GM12801 (cell line): Measurements from ENCODE around the gene MRPL30.

Experiments used
- TF ChIP-seq, protein P1 (sequence below): IDR thresholded peaks from one replicate; pipeline ENCODE4 v1.5.1; 2011; ENCODE audit warnings: control low read depth; ENCODE audit not compliant: insufficient read length; ENCODE audit errors: extremely low read depth

The MRPL30 gene

DNA sequence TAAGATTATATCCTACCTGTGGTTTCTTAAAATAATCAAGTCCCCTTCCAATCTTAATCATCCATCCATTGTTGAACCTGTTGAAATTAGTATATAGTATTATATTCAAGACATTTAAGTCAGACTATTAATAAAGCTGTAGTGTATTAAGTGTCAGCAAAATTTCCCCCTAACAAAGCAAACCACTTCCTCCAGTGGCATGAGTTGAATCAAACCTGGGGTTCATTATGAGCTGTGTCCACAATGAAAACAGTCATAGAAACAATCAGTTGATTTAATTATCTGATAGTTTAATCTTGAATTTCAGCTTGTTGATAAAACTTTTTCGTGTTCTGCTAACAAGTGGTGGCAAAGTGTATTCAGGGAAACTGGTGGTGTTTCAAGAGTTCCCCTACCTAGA, 11.4 kb upstream of the MRPL30 start:
- TF ChIP-seq, protein P1, sequence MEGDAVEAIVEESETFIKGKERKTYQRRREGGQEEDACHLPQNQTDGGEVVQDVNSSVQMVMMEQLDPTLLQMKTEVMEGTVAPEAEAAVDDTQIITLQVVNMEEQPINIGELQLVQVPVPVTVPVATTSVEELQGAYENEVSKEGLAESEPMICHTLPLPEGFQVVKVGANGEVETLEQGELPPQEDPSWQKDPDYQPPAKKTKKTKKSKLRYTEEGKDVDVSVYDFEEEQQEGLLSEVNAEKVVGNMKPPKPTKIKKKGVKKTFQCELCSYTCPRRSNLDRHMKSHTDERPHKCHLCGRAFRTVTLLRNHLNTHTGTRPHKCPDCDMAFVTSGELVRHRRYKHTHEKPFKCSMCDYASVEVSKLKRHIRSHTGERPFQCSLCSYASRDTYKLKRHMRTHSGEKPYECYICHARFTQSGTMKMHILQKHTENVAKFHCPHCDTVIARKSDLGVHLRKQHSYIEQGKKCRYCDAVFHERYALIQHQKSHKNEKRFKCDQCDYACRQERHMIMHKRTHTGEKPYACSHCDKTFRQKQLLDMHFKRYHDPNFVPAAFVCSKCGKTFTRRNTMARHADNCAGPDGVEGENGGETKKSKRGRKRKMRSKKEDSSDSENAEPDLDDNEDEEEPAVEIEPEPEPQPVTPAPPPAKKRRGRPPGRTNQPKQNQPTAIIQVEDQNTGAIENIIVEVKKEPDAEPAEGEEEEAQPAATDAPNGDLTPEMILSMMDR: no peak

GRCh38 chr2:99171377-99172140, 9.4 kb upstream of the MRPL30 start:
- TF ChIP-seq, protein P1: no peak

- TF ChIP-seq, protein P1: no peak
Observed at GRCh38 chr2:99181624-99182000, 628 bp downstream of the MRPL30 start.

DNA sequence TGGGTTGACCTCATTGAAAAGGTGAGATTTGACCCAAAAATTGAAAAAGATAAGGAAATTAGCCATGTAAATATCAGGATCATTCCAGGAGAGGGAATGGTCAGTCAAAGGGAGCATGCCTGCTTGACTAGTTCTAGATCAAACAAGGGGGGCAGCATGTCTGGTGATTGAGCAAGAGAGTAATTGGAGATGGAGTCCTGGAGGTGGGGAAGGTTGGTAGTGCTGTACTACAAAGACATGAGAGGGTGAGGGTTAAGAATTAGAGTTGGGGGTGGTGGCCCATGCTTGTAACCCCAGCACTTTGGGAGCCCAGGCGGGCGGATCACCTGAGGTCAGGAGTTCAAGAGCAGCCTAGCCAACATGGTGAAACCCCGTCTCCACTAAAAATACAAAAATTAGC, 2.0 kb downstream of the MRPL30 start:
- TF ChIP-seq, protein P1: no peak

- TF ChIP-seq, protein P1: no peak
Observed at GRCh38 chr2:99184811-99185210, 3.8 kb downstream of the MRPL30 start.

DNA sequence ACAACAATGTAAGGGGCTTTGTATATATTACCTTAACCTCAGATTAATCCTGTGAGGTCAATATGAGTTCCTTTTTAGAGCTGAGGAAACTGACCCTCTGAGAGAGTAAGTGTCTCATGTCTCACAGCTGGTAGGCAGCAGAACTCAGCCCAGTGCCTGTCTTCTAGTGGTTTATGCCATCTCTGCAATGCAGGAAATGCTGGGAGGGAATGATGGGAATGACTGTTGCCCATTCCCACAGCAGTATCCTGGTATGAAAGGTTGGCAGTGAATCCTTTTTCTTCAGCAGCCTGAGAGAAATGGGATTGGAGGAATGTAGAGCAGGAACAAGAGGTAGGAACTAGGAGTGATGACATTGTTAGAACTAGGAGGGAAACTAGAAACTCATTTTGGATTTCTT, 6.0 kb downstream of the MRPL30 start:
- TF ChIP-seq, protein P1: no peak

DNA sequence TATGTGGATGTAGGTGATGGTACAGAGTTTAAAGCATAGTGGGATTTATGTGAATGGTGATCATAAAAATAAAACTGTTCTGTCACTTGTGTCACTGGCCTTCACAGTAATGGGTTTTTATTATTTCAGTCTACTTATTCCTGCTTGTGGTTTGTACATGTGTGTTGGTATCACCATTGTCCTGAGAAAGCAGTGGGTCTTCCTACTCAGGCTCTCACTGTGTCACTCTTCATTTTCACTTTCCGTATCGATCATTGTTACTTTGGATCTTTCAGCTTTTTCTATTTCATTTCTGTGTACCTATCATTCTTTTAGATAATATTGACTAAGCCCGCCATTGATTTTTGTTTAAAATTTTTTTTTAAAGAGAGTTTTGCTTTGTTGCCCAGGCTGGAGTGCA, 7.4 kb downstream of the MRPL30 start:
- TF ChIP-seq, protein P1: no peak
